ENCODE results near the gene NOP58.
A peak's percentile ranks its signal among the peaks of the same experiment; 100 is the strongest.
"Not testable (repeated sequence)": the region's sequence is repeated elsewhere in the genome, so short reads cannot be mapped to it uniquely, and the experiment has no call there.

The NOP58 gene, protein sequence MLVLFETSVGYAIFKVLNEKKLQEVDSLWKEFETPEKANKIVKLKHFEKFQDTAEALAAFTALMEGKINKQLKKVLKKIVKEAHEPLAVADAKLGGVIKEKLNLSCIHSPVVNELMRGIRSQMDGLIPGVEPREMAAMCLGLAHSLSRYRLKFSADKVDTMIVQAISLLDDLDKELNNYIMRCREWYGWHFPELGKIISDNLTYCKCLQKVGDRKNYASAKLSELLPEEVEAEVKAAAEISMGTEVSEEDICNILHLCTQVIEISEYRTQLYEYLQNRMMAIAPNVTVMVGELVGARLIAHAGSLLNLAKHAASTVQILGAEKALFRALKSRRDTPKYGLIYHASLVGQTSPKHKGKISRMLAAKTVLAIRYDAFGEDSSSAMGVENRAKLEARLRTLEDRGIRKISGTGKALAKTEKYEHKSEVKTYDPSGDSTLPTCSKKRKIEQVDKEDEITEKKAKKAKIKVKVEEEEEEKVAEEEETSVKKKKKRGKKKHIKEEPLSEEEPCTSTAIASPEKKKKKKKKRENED

DNA sequence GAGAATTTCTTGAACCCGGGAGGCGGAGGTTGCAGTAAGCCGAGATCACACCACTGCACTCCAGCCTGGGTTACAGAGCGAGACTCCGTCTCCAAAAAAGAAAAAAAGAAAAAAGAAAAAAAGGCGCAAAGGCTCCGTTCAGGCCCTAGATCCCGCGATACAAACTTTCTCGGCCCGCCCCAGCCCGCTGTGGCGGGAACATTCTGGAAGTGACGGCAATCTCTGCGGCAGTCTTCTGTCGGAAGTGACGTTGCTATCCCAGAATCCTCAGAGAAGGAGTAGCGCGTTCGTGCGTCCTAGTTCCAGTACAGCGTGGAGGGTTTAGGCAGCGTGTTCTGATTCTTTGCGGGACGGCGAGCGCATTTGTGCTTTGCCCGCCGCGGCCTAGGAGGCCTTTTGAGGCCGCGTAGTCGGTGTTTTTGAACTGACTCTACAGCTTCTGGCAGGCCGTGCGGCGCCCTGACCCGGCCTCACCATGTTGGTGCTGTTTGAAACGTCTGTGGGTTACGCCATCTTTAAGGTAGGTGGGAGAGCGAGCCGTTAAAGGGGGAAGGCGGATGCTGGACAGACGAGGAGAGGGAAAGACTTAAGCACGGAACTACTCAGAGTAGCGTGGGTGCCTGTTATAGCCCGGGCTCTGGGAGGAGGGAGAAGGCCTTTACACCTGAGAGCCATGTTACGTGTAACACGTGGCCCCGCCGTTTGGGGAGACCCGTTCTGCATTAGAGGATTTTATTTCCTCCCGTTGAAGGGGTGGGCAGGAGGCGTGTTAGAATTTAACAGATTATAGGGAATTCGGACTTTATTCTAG is at the start of gene NOP58:
NOP58 (plus strand) TSS at position 297 of the 811 bp plus-strand sequence; CDS start at position 476, 179 bp downstream.
- DNase-seq (ENCODE audit: low read depth in 2 of 2), result peak; percentile 72 to 86

- no peak for DNase-seq (ENCODE audit: low read depth in 2 of 2)
These were observed 43.7 kb upstream of the NOP58 start for GRCh38 chr2:202221873-202222272.

- no peak for DNase-seq (ENCODE audit: low read depth in 2 of 2)
These were observed 27.8 kb upstream of the NOP58 start for GRCh38 chr2:202237787-202238233.

DNA sequence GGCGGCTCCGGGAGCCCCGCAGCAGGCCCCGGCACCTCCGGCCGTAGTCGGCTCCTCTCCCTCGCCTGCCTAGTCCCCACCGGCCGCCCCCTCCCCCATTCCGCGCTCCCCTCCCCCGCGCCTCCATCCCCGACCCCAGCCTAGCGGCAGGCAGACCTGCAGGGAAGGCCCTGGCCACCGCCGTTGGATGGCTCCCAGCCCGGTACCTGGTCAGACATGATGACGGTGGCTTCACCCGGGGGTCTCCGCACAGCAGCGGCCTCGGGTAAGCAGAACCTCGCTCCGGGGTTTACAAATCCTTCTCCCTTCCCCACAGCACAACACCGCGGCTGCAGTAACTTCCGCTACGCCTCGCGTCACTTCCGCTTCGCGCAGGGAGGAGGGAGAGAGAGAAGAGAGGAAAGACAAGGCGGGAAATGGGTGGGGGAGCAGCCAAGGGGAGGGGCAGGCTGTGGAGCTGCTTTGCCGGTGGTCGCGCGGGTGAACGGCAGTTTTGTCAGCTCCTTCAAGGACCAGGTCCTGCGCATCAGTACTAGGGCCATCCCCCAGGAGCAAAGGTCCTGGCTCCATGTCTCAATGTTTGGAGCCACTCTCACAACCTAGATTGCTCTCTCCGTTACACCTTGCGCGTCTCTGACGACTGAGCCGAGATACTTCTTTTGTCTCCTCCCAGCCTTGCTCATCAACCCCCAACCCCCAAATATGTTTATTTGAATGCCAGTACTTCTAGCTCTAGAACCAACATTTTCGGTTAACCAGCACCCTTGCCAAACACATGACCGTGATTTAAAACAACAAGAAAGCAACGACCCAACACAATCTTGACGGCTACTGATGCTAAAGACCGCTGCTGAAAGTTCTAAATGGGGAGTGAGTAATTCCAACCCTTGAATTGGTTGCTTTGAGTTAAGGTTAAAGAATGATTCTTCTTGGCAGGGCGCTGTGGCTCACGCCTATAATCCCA is 27.0 kb upstream of the NOP58 start, which contains the start of gene SUMO1:
SUMO1 (minus strand) TSS at position 364 of the 964 bp plus-strand sequence; CDS start at position 218, 146 bp downstream.
- DNase-seq (ENCODE audit: low read depth in 2 of 2), result peak; percentile 76 to 87

GRCh38 chr2:202247710-202248109 is 17.9 kb upstream of the NOP58 start:
- not testable (repeated sequence) for DNase-seq (ENCODE audit: low read depth in 2 of 2)

- DNase-seq (ENCODE audit: low read depth in 2 of 2), result no peak
These were observed 15.9 kb upstream of the NOP58 start for GRCh38 chr2:202249521-202250253.

- DNase-seq (ENCODE audit: low read depth in 2 of 2), result no peak
These were observed 14.1 kb upstream of the NOP58 start for GRCh38 chr2:202251494-202251893.

- no peak for DNase-seq (ENCODE audit: low read depth in 2 of 2)
These were observed 4.0 kb upstream of the NOP58 start for GRCh38 chr2:202261531-202261930.

DNA sequence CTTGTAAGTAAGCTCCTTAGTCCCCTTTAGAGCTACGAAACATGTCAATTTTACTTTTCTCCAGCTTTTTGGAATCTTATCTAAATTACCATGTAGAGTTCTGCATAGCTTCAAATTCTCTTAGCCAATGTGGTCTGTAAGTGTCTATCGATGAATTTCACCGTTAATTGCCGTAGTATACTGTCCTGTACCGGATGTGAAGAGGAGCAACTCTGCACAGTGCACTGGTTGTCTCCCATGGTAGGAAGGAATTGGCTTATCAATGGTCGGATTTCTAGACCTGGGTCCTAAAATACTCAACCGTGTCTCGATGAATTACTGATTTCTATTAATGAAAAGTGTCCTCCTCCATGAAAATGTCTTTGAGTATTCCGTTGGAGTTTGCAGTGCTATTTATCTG is 1.9 kb downstream of the NOP58 start:
- DNase-seq (ENCODE audit: low read depth in 2 of 2), result no peak

GRCh38 chr2:202269585-202269984 is 4.0 kb downstream of the NOP58 start:
- no peak for DNase-seq (ENCODE audit: low read depth in 2 of 2)

DNA sequence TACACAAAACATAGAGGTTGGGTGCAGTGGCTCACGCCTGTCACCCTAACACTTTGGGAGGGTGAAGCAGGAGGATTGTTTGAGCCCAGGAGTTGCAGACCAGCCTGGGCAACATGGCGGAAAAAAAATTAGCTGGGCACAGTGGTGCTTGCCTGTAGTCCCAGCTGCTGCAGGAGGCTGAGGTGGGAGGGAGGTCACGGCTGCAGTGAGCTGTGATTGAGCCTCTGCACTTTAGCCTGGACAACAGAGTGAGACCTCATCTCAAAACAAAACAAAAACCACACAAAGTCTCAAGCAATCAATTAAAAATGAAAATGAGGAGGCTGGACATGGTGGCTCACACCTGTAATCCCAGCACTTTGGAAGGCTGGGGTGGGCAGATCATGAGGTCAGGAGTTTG is 4.9 kb downstream of the NOP58 start:
- no peak for DNase-seq (ENCODE audit: low read depth in 2 of 2)

DNA sequence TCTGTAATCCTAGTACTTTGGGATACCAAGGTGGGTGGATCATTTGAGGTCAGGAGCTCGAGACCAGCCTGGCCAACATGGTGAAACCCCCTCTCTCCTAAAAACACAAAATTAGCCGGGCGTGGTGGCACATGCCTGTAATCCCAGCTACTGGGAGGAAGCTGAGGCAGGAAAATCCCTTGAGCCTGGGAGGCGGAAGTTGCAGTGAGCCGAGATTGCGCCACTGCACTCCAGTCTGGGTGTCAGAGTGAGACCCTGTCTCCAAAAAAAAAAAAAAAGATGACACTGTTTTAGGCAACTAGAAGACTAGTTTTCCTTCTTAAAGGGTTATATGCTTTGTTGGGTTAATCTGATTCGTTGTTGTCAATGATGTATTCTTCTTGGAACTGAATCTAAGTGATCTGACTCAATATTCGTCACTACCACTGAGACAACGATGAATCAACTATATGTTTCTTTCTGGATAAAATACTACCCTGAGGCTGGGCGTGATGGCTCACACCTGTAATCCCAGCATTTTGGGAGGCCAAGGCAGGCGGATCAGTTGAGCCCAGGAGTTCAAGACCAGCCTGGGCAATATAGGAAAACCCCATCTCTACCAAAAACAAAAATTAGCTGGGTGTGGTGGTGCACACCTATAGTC is 10.6 kb downstream of the NOP58 start:
- DNase-seq (ENCODE audit: low read depth in 2 of 2), result not testable (repeated sequence)

DNA sequence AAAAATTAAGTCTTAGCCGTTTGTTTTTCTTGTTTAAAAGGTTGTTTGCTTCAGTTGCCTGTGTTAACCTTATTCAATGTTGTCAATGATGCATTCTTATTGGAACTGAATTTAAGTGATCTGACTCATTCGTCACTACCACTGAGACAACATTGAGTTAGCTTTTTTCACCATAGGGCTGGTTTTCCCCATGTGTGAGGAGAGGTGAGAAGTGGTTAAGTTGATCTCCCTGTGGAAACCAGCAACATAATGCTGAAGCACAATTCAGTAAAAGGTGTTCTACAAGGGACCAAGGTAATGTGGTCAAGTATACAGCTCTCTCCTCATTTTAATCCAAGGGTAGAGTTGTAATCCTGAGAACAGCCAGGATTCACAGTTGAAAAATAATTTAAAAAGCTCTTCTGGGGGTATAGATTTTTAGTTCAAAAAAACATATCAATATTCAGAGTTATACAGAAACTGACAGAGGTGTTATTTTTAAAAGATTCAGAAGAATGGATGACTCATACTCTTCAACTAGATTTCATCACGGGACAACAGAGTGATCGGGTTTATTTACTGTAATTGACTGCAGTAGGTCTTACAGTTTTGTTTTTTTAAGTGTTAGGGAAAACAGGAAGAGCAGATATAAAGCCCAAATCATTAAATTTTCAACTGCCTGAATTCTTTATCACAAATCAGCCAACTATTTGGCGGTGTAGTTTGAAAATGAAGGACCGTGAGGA is 12.6 kb downstream of the NOP58 start:
- no peak for DNase-seq (ENCODE audit: low read depth in 2 of 2)

DNA sequence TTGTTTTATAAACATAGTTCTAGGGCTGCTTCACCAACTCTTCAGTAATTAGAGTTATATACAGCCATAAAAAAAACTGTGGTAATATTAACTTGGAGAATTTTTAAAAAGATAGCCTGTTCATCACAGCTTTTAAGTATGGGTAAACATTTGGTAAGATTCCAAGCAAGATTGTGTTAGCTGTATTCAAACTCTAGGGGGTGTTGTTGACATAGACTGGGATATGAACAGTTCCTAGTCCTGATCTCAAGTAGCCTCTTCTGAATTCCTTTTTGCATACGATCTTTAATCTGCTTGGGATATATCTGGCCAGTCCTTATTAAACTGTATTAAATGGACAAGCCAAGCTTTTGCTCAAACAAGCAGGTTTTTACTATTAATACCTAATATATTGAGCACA is 13.4 kb downstream of the NOP58 start:
- DNase-seq (ENCODE audit: low read depth in 2 of 2), result no peak

GRCh38 chr2:202286595-202286994 is 21.0 kb downstream of the NOP58 start:
- no peak for DNase-seq (ENCODE audit: low read depth in 2 of 2)

GRCh38 chr2:202289394-202290204 is 24.0 kb downstream of the NOP58 start:
- no peak for DNase-seq (ENCODE audit: low read depth in 2 of 2)

DNA sequence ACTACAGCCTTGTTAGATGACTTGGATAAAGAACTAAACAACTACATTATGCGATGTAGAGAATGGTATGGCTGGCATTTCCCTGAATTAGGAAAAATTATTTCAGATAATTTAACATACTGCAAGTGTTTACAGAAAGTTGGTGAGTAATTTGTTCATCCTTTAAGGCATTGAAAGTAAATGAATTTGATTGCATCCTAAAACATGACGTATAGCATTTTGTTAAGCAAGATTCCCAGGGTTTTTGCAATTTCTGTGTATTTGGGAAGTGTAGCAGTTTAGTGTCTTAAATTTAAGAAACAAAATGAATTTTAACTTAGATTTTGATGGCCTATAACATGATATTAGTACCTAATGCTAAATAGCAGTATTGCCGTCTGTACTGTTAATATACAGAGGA is 24.8 kb downstream of the NOP58 start:
- DNase-seq (ENCODE audit: low read depth in 2 of 2), result no peak

DNA sequence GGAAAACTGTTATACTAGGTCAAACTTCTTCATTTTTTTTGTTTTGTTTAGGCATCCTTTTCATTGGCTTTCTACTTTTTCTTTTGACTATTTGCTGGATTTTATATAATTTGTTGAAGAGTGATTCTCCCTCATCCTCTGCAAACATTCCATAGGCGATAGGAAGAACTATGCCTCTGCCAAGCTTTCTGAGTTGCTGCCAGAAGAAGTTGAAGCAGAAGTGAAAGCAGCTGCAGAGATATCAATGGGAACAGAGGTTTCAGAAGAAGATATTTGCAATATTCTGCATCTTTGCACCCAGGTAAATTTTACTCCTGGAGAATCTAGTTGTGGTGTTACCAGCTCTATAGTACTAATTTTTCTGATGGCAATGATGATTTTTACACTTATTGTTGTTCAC is 25.4 kb downstream of the NOP58 start:
- no peak for DNase-seq (ENCODE audit: low read depth in 2 of 2)

All from stimulated activated CD8-positive, alpha-beta memory T cell treated with anti-CD3 and anti-CD28 coated beads, Interleukin-15, amount 100 ng/mL, for 4 hours (primary cell).